IMR-90 (cell line): ENCODE results near the gene COPB1. TPM values are rescaled to one million over a fixed set of nuclear protein-coding genes. Genes with fewer than 3 reads are reported as not detected.

Source experiments
- ATAC-seq: fragments of 200-7000 bp; cut with Tn5 transposase; 2 replicates; pipeline ENCODE4 v1.9.1; 2020; ENCODE audit warnings: low read depth, mild to moderate bottlenecking, moderate library complexity
- BruUV-seq: library from RNA; stranded (reverse); fragments of 400-500 nt; replicated peaks from 2 replicates; lab custom pipeline; 2021; lab: Mats Ljungman, UMichigan
- CTCF ChIA-PET: fragments of 300-600 bp; formaldehyde crosslinking; extraction: SDS; loops from one replicate; lab custom pipeline; 2021; ENCODE audit warnings: antibody characterized with exemption; lab: Yijun Ruan, JAX
- POLR2A ChIA-PET: fragments of 300-600 bp; sonication (Branson Sonifier 250); formaldehyde crosslinking; loops from one replicate; lab custom pipeline; 2022; ENCODE audit warnings: antibody characterized with exemption; ENCODE audit not compliant: unreplicated experiment; lab: Charles Lee
- DNase-seq: peaks from one replicate; pipeline ENCODE4 v3.0.0; 2013
- H2AFZ ChIP-seq: replicated peaks from 2 replicates; pipeline ENCODE3; 2013; ENCODE audit warnings: low read length, mild to moderate bottlenecking; ENCODE audit not compliant: poor library complexity
- H2AK5ac ChIP-seq: 2 replicates; pipeline ENCODE4 v1.6.1; 2013; ENCODE audit warnings: low read depth, low read length, inconsistent platforms
- H2AK9ac ChIP-seq: replicated peaks from 2 replicates; pipeline ENCODE3; 2013; ENCODE audit warnings: mild to moderate bottlenecking, low read depth, low read length, moderate library complexity; ENCODE audit not compliant: poor library complexity
- H2BK120ac ChIP-seq: 2 replicates; pipeline ENCODE4 v1.6.1; 2013; ENCODE audit warnings: low read depth, low read length, inconsistent platforms
- H2BK15ac ChIP-seq: 3 replicates; pipeline ENCODE4 v1.6.1; 2013; ENCODE audit warnings: low read depth, low read length, inconsistent platforms
- H2BK20ac ChIP-seq: 2 replicates; pipeline ENCODE4 v1.6.1; 2013; ENCODE audit warnings: low read depth, mild to moderate bottlenecking, inconsistent platforms, low read length, moderate library complexity
- H2BK5ac ChIP-seq: 2 replicates; pipeline ENCODE4 v1.6.1; 2013; ENCODE audit warnings: mild to moderate bottlenecking, low read depth, low read length, inconsistent platforms; ENCODE audit not compliant: poor library complexity, severe bottlenecking
- H3K14ac ChIP-seq: replicated peaks from 2 replicates; pipeline ENCODE4 v1.6.1; 2013; ENCODE audit warnings: low read depth, low read length, inconsistent platforms
- H3K18ac ChIP-seq: 2 replicates; pipeline ENCODE4 v1.6.1; 2013; ENCODE audit warnings: low read depth, low read length, control low read depth
- H3K23ac ChIP-seq: 2 replicates; pipeline ENCODE4 v1.6.1; 2013; ENCODE audit warnings: low read depth, low read length, inconsistent platforms
- H3K27ac ChIP-seq: 2 replicates; pipeline ENCODE4 v1.5.1; 2013; ENCODE audit warnings: mild to moderate bottlenecking, control low read depth, low read length; ENCODE audit not compliant: insufficient read depth
- H3K27me3 ChIP-seq: 2 replicates; pipeline ENCODE4 v1.6.1; 2013; ENCODE audit warnings: low read length; ENCODE audit not compliant: control insufficient read depth, insufficient read depth
- H3K36me3 ChIP-seq: 2 replicates; pipeline ENCODE4 v1.6.1; 2013; ENCODE audit warnings: low read length, mixed read lengths; ENCODE audit not compliant: control insufficient read depth, insufficient read depth
- H3K4ac ChIP-seq: 2 replicates; pipeline ENCODE4 v1.6.1; 2013; ENCODE audit warnings: low read depth, low read length, inconsistent platforms
- H3K4me1 ChIP-seq: 2 replicates; pipeline ENCODE4 v1.6.1; 2013; ENCODE audit warnings: low read length, mixed read lengths; ENCODE audit not compliant: control insufficient read depth, insufficient read depth
- H3K4me2 ChIP-seq: 2 replicates; pipeline ENCODE4 v1.6.1; 2013; ENCODE audit warnings: low read depth, mild to moderate bottlenecking, control low read depth, low read length, moderate library complexity
- H3K4me3 ChIP-seq: 2 replicates; pipeline ENCODE4 v1.5.1; 2013; ENCODE audit warnings: low read depth, mild to moderate bottlenecking, control low read depth, low read length, moderate library complexity; ENCODE audit not compliant: insufficient read depth
- H3K56ac ChIP-seq: 2 replicates; pipeline ENCODE4 v1.6.1; 2013; ENCODE audit warnings: low read length, inconsistent platforms; ENCODE audit not compliant: insufficient read depth; ENCODE audit errors: extremely low read depth
- H3K79me1 ChIP-seq, 2 experiments: 2 replicates each; pipeline ENCODE4 v1.6.1; 2013; ENCODE audit warnings: low read length in 2 of 2, inconsistent platforms in 1 of 2, low read depth in 1 of 2
- H3K9ac ChIP-seq: 2 replicates; pipeline ENCODE4 v1.6.1; 2013; ENCODE audit warnings: low read depth, low read length, control low read depth
- H3K9me1 ChIP-seq: 2 replicates; pipeline ENCODE4 v1.6.1; 2013; ENCODE audit warnings: low read length, inconsistent platforms; ENCODE audit not compliant: insufficient read depth
- H3K9me3 ChIP-seq: 2 replicates; pipeline ENCODE4 v1.6.1; 2013; ENCODE audit warnings: low read length; ENCODE audit not compliant: control insufficient read depth, insufficient read depth
- H4K20me1 ChIP-seq: 2 replicates; pipeline ENCODE4 v1.6.1; 2013; ENCODE audit warnings: low read length, inconsistent platforms; ENCODE audit not compliant: insufficient read depth
- H4K5ac ChIP-seq: 2 replicates; pipeline ENCODE4 v1.6.1; 2013; ENCODE audit warnings: mild to moderate bottlenecking, low read depth, low read length, control low read depth
- H4K8ac ChIP-seq, 2 experiments: 2 replicates each; pipeline ENCODE4 v1.6.1; 2013; ENCODE audit warnings: low read depth in 2 of 2, low read length in 2 of 2, control low read depth in 1 of 2, inconsistent platforms in 1 of 2
- H4K91ac ChIP-seq: 2 replicates; pipeline ENCODE4 v1.6.1; 2013; ENCODE audit warnings: low read depth, low read length, inconsistent platforms; ENCODE audit not compliant: insufficient read depth
- CEBPB ChIP-seq: IDR thresholded peaks from 2 replicates; pipeline ENCODE4 v1.6.1; 2012; ENCODE audit warnings: low read depth, low read length, improper control_type of control experiment
- CHD1 ChIP-seq: IDR thresholded peaks from 2 replicates; pipeline ENCODE4 v1.6.1; 2012; ENCODE audit warnings: low read depth, low read length, improper control_type of control experiment
- CTCF ChIP-seq: conservative IDR thresholded peaks from 2 replicates; pipeline ENCODE4 v1.5.1; 2012; ENCODE audit warnings: mild to moderate bottlenecking, low read depth, low read length, improper control_type of control experiment
- MAZ ChIP-seq: IDR thresholded peaks from 2 replicates; pipeline ENCODE4 v1.6.1; 2012; ENCODE audit warnings: low read depth, mild to moderate bottlenecking, low read length, improper control_type of control experiment, moderate library complexity, borderline replicate concordance
- NFE2L2 ChIP-seq: fragments of 150-350 bp; IDR thresholded peaks from 2 replicates; pipeline ENCODE4 v1.6.1; 2016; ENCODE audit warnings: low read depth, mild to moderate bottlenecking, low read length
- RCOR1 ChIP-seq: IDR thresholded peaks from 2 replicates; pipeline ENCODE4 v1.6.1; 2012; ENCODE audit warnings: mild to moderate bottlenecking, low read length, improper control_type of control experiment; ENCODE audit not compliant: insufficient replicate concordance
- SMC3 ChIP-seq: fragments of 150-350 bp; IDR thresholded peaks from 2 replicates; pipeline ENCODE4 v1.6.1; 2016; ENCODE audit warnings: low read depth, mild to moderate bottlenecking, antibody characterized with exemption, low read length, moderate library complexity
- USF2 ChIP-seq: fragments of 150-350 bp; IDR thresholded peaks from 2 replicates; pipeline ENCODE4 v1.6.1; 2017; ENCODE audit warnings: mild to moderate bottlenecking, antibody characterized with exemption, low read length, low read depth
- WGBS, 2 experiments: methylation state at CpG; one replicate each; pipeline versions ENCODE4 v1.1.5 to v1.1.7; 2013; ENCODE audit warnings: missing lambda C conversion rate in 2 of 2; ENCODE audit not compliant: insufficient read length in 1 of 2; ENCODE audit errors: extremely low coverage in 2 of 2; 5-methylcytosine and 5-hydroxymethylcytosine counted together
- dilution Hi-C: fragments of 300-500 bp; cut with HindIII; formaldehyde crosslinking; loops from one replicate; pipeline ENCODE4 v1.14.3; 2018; ENCODE audit warnings: low sequenced_read_pairs; ENCODE audit not compliant: unreplicated experiment
- in situ Hi-C: fragments of 300-500 bp; cut with MboI; formaldehyde crosslinking; loops from 3 replicates; pipeline ENCODE4 v1.14.3; 2019; ENCODE audit warnings: low sequenced_read_pairs, inconsistent platforms, mixed read lengths
- intact Hi-C: fragments of 100-400 bp; cut with micrococcal nuclease; formaldehyde crosslinking; loops from 2 replicates; pipeline ENCODE4 v1.10.0; 2022
- polyA plus RNA-seq, 3 experiments: library from polyadenylated mRNA; depleted of rRNA; stranded (reverse); fragments of >200 nt; gene quantifications; 2 replicates each; pipeline ENCODE4 v1.2.3, GENCODE V29; 2012; ENCODE audit warnings: low replicate concordance in 1 of 3
- total RNA-seq: library from RNA; depleted of rRNA; stranded (reverse); fragments of >200 nt; gene quantifications from 2 replicates; pipeline ENCODE4 v1.2.3, GENCODE V29; 2012

COPB1 gene
- total and polyA plus RNA-seq, 2 of the 4 experiments (the other 2 are of a cell fraction) = 136 to 341 TPM

- no peak overlapping the region for H2AFZ ChIP-seq
- TF ChIP-seq MAZ (no peak), USF2 (no peak), RCOR1 (no peak), NFE2L2 (no peak), SMC3 (no peak), CHD1 (no peak), CEBPB (no peak), CTCF (no peak)
- no peak overlapping the region for H3K4ac ChIP-seq
- H3K4me3 ChIP-seq = no peak overlapping the region
- POLR2A ChIA-PET = no interaction called here
- H3K9ac ChIP-seq = no peak overlapping the region
- intact Hi-C loops = loop anchor here (5.0 kb wide), 1 partner anchor 249 kb away; no protein-coding TSS in a partner anchor
- dilution Hi-C loops = no loop called here
- no peak overlapping the region for H4K8ac ChIP-seq
- H3K56ac ChIP-seq = no peak overlapping the region
- H3K79me1 ChIP-seq = no peaks in the 10 kb centered on the region
- H2BK120ac ChIP-seq = no peak overlapping the region
- no peak overlapping the region for H3K23ac ChIP-seq
- no TSS peak for BruUV-seq
- H2BK15ac ChIP-seq = no peak overlapping the region
- H2AK5ac ChIP-seq = no peak overlapping the region
- 20% methylated on average over 1 of the region's 6 CpGs; no CpG with 5 or more reads in 1 of the 2 experiments for WGBS, 2 experiments
- H3K4me1 ChIP-seq = no peaks in the 10 kb centered on the region
- H3K27ac ChIP-seq = no peak overlapping the region
- no peak overlapping the region for H3K4me2 ChIP-seq
- no peaks in the 10 kb centered on the region for H4K20me1 ChIP-seq
- H3K27me3 ChIP-seq = peaks cover 2% of the 10 kb centered on the region
- H4K91ac ChIP-seq = no peak overlapping the region
- H3K14ac ChIP-seq = no peak overlapping the region
- no peak overlapping the region for H2BK20ac ChIP-seq
- H4K5ac ChIP-seq = no peak overlapping the region
- in situ Hi-C loops = no loop called here
- no peak overlapping the region for H3K18ac ChIP-seq
- no peak overlapping the region for H2BK5ac ChIP-seq
- DNase-seq (no peak), ATAC-seq (no peak)
- no peaks in the 10 kb centered on the region for H3K36me3 ChIP-seq
- no peak overlapping the region for H2AK9ac ChIP-seq
- CTCF ChIA-PET = interaction anchor here (0.7 kb wide), 1 partner anchor 62 kb away, joined by 4 read pairs; no protein-coding TSS in a partner anchor
- no peaks in the 10 kb centered on the region for H3K9me3 ChIP-seq
- no peaks in the 10 kb centered on the region for H3K9me1 ChIP-seq
These were observed 38.8 kb upstream of the COPB1 start for GRCh38 chr11:14538271-14538925.
